ENCODE results near the gene SEMA4C. TPM values are rescaled to one million over a fixed set of nuclear protein-coding genes. Genes with fewer than 3 reads are reported as not detected.

Gene SEMA4C
- polyA plus RNA-seq, 1 donor from 2014 or later = 88.7 TPM

GRCh38 chr2:96843538-96844268 is 26.2 kb downstream of the SEMA4C start, which contains the start of gene ANKRD23:
Gene ANKRD23 (minus strand): TSS chr2:96844021. CDS start chr2:96843992, 29 bp downstream.
- H3K4me2 ChIP-seq (ENCODE audit: low read length) = no peak within 1 kb of the TSS
- H3K9ac ChIP-seq (ENCODE audit: low read length) = no peak within 1 kb of the TSS
- H3K9me2 ChIP-seq (ENCODE audit: insufficient read depth, low read length) = no peaks in the 10 kb centered on the region
- H3K27me3 ChIP-seq (ENCODE audit: insufficient read depth, low read depth, low read length) = no peaks in the 10 kb centered on the region
- H4K20me1 ChIP-seq (ENCODE audit: insufficient read depth) = no peaks in the 10 kb centered on the region
- TF ChIP-seq TAF1 (IDR thresholded peaks at IDR 0.05; ENCODE audit: low read depth) = no peak
- TF ChIP-seq SMC3 (conservative IDR thresholded peaks at IDR 0.05; ENCODE audit: poor library complexity) = no peak
- no peak for TF ChIP-seq REST (IDR thresholded peaks at IDR 0.05; ENCODE audit: borderline replicate concordance)
- no peaks in the 10 kb centered on the region for H3K9me3 ChIP-seq (ENCODE audit: low read length)
- no peaks in the 10 kb centered on the region for H3K79me2 ChIP-seq (replicated peaks; ENCODE audit: insufficient read depth, low read length)
- no peak within 1 kb of the TSS for H3K27ac ChIP-seq (ENCODE audit: low read length)
- H3F3A ChIP-seq (ENCODE audit: insufficient read depth, low read length, poor library complexity, severe bottlenecking) = no peaks in the 10 kb centered on the region
- peaks cover 4% of the 10 kb centered on the region for H3K36me3 ChIP-seq (ENCODE audit: insufficient read depth, low read length)
- no peak within 1 kb of the TSS for H3K4me3 ChIP-seq (ENCODE audit: low read length)
- no peak within 1 kb of the TSS for H2AFZ ChIP-seq (ENCODE audit: low read depth, low read length)

GRCh38 chr2:96842600-96842999 is 27.3 kb downstream of the SEMA4C start:
- no peaks in the 10 kb centered on the region for H3K79me2 ChIP-seq (replicated peaks; ENCODE audit: insufficient read depth, low read length)
- H3K27ac ChIP-seq (ENCODE audit: low read length) = no peak overlapping the region
- H2AFZ ChIP-seq (ENCODE audit: low read depth, low read length) = no peak overlapping the region
- no peak overlapping the region for H3K4me3 ChIP-seq (ENCODE audit: low read length)
- TF ChIP-seq POLR2AphosphoS5 (IDR thresholded peaks at IDR 0.05) (no peak), RAD21 (conservative IDR thresholded peaks at IDR 0.05) (no peak), MXI1 (conservative IDR thresholded peaks at IDR 0.05; ENCODE audit: poor library complexity, severe bottlenecking) (no peak), REST (IDR thresholded peaks at IDR 0.05; ENCODE audit: borderline replicate concordance) (no peak), TAF1 (IDR thresholded peaks at IDR 0.05; ENCODE audit: low read depth) (no peak), EZH2 (IDR thresholded peaks at IDR 0.05; ENCODE audit: borderline replicate concordance, insufficient read depth, low read length, poor library complexity, severe bottlenecking) (no peak), CTCF (IDR thresholded peaks at IDR 0.05; ENCODE audit: poor library complexity, severe bottlenecking) (no peak), SMC3 (conservative IDR thresholded peaks at IDR 0.05; ENCODE audit: poor library complexity) (no peak), EP300 (conservative IDR thresholded peaks at IDR 0.05; ENCODE audit: poor library complexity, severe bottlenecking) (no peak)
- H3K9ac ChIP-seq (ENCODE audit: low read length) = no peak overlapping the region
- H3K36me3 ChIP-seq (ENCODE audit: insufficient read depth, low read length) = peaks cover 3% of the 10 kb centered on the region
- H3K27me3 ChIP-seq (ENCODE audit: insufficient read depth, low read depth, low read length) = no peaks in the 10 kb centered on the region
- no peaks in the 10 kb centered on the region for H3K9me2 ChIP-seq (ENCODE audit: insufficient read depth, low read length)
- no peak overlapping the region for H3K4me2 ChIP-seq (ENCODE audit: low read length)
- H3K9me3 ChIP-seq (ENCODE audit: low read length) = no peaks in the 10 kb centered on the region
- H4K20me1 ChIP-seq (ENCODE audit: insufficient read depth) = no peaks in the 10 kb centered on the region
- no peaks in the 10 kb centered on the region for H3F3A ChIP-seq (ENCODE audit: insufficient read depth, low read length, poor library complexity, severe bottlenecking)

All from neural cell (in vitro differentiated cells).